Kidney (tissue), 22 donors: ENCODE data around the gene ZNF792. TPM values are rescaled to one million over a fixed set of nuclear protein-coding genes. Genes with fewer than 3 reads are reported as not detected.

Experiments used
- DNase-seq, 5 donors: peaks; one replicate each; pipeline ENCODE4 v3.0.0-alpha.2; 2013 to 2020
- FAIRE-seq: peaks from 2 replicates; lab custom pipeline; 2012; peaks lifted over from hg19 to GRCh38; lab: Jason Lieb, UNC
- H3K27ac ChIP-seq, 2 donors: one replicate each; pipeline ENCODE4 v1.7.0; 2013; ENCODE audit warnings: low read depth in 2 of 2, low read length in 2 of 2, inconsistent platforms in 1 of 2
- H3K27me3 ChIP-seq: one replicate; pipeline ENCODE4 v1.7.1; 2013; ENCODE audit warnings: low read length, inconsistent platforms; ENCODE audit not compliant: control insufficient read depth, insufficient read depth
- H3K36me3 ChIP-seq, 3 donors: one replicate each; pipeline versions ENCODE4 v1.7.0 to v1.7.1; 2013; ENCODE audit warnings: low read length in 3 of 3, control low read depth in 1 of 3, inconsistent platforms in 1 of 3; ENCODE audit not compliant: insufficient read depth in 3 of 3, control insufficient read depth in 2 of 3
- H3K4me1 ChIP-seq, 3 donors: one replicate each; pipeline versions ENCODE4 v1.7.0 to v1.7.1; 2013; ENCODE audit warnings: low read length in 3 of 3, inconsistent platforms in 1 of 3, low read depth in 1 of 3; ENCODE audit not compliant: control insufficient read depth in 2 of 3, insufficient read depth in 2 of 3
- H3K4me3 ChIP-seq, 3 donors: one replicate each; pipeline versions ENCODE4 v1.7.0 to v1.8.1; 2013; ENCODE audit warnings: low read length in 3 of 3, control low read depth in 1 of 3, inconsistent platforms in 1 of 3
- H3K9ac ChIP-seq, 3 donors: one replicate each; pipeline versions ENCODE4 v1.7.0 to v1.7.1; 2013; ENCODE audit warnings: low read length in 3 of 3, control low read depth in 1 of 3, inconsistent platforms in 1 of 3
- H3K9me3 ChIP-seq, 3 donors: one replicate each; pipeline versions ENCODE4 v1.7.0 to v1.7.1; 2013; ENCODE audit warnings: low read length in 3 of 3, control low read depth in 1 of 3, inconsistent platforms in 1 of 3; ENCODE audit not compliant: control insufficient read depth in 2 of 3, insufficient read depth in 1 of 3
- CTCF ChIP-seq: IDR thresholded peaks from 3 replicates; pipeline ENCODE4 v1.5.1; 2012; ENCODE audit warnings: mild to moderate bottlenecking, moderate library complexity, borderline replicate concordance; ENCODE audit not compliant: insufficient read depth; ENCODE audit errors: extremely low read depth
- intact Hi-C: fragments of 100-400 bp; cut with DNase I; formaldehyde crosslinking; loops from one replicate; pipeline ENCODE4 v1.11.1; 2022
- long read RNA-seq, 10 donors: library from polyadenylated mRNA in 1 of 10; unstranded in 1 of 10; transcript quantifications; one replicate each; pipeline ENCODE4 v2.0.0 and lab custom pipeline, GENCODE V29; 2021 to 2026
- polyA plus RNA-seq: library from polyadenylated mRNA; stranded (reverse); fragments of 350-450 nt; fragmentation: Illumina TruSeq; extraction: RNeasy Lipid Tissue Mini Kit (QIAGEN cat#74804); gene quantifications from one replicate; pipeline ENCODE4 v1.2.3, GENCODE V29; 2014; ENCODE audit warnings: low read depth, low replicate concordance; ENCODE audit not compliant: insufficient read depth
- total RNA-seq: library from RNA; stranded (reverse); fragmentation: NEBNext Ultra II Directional; extraction: Animal tissue kit (Norgen Biotek cat#: 25700); gene quantifications from one replicate; pipeline ENCODE4 v1.2.1, GENCODE V29; 2021
- donor health status: control.
- donor health status: control.
- donor health status: control.
- donor health status: control.
- donor health status: control.
- donor health status: DM: yes; HTN: yes; CAD: no.
- donor health status: Normal renal cell carcinoma (clear cell type).

Gene ZNF792
- 9.1 TPM for total RNA-seq
- 2.0 TPM for polyA plus RNA-seq
- long read RNA-seq, donor 1, partial matches to known transcripts: 0 of 2 reads
- long read RNA-seq, donor 1, other reads (novel, unspliced or antisense): 0 of 2 reads
- long read RNA-seq, donor 2, partial matches to known transcripts: 0 of 1 reads
- long read RNA-seq, donor 2, other reads (novel, unspliced or antisense): 0 of 1 reads
- long read RNA-seq, donor 3, partial matches to known transcripts: 0 of 1 reads
- long read RNA-seq, donor 3, other reads (novel, unspliced or antisense): 0 of 1 reads
- long read RNA-seq, donor 4, partial matches to known transcripts: 0 of 3 reads
- long read RNA-seq, donor 4, other reads (novel, unspliced or antisense): 0 of 3 reads
- long read RNA-seq, donor 5: 0 reads
- long read RNA-seq, donor 6: 0 reads
- long read RNA-seq, donor 7, partial matches to known transcripts: 0 of 2 reads
- long read RNA-seq, donor 7, other reads (novel, unspliced or antisense): 1 of 2 reads
- long read RNA-seq, donor 8, partial matches to known transcripts: 0 of 2 reads
- long read RNA-seq, donor 8, other reads (novel, unspliced or antisense): 0 of 2 reads
- long read RNA-seq, donor 9: 0 reads
- long read RNA-seq, donor 10: 0 reads

- peak within 1 kb of the TSS; percentile 37 to 78 (median 48) for H3K9ac ChIP-seq
- no peak for FAIRE-seq
- H3K4me3 ChIP-seq: peak within 1 kb of the TSS; percentile 58 to 86 (median 81)
- peaks cover 0 to 7% (median 0%) of the 10 kb centered on the region in 3 donors for H3K4me1 ChIP-seq
- H3K9me3 ChIP-seq: peaks cover 2 to 24% (median 9%) of the 10 kb centered on the region in 3 donors
- peak; percentile 82 to 90 (median 87) for DNase-seq
- intact Hi-C loops: no loop called here
- TF ChIP-seq CTCF: no peak
- H3K27me3 ChIP-seq: no peaks in the 10 kb centered on the region
- H3K36me3 ChIP-seq: peaks cover 5 to 22% (median 13%) of the 10 kb centered on the region in 3 donors
- peak within 1 kb of the TSS; percentile 9 to 41 for H3K27ac ChIP-seq
These were observed at the start of gene ZNF792 for GRCh38 chr19:34963573-34964406. Gene ZNF792 (minus strand): TSS chr19:34964229. CDS start chr19:34963662, 567 bp downstream.

DNA sequence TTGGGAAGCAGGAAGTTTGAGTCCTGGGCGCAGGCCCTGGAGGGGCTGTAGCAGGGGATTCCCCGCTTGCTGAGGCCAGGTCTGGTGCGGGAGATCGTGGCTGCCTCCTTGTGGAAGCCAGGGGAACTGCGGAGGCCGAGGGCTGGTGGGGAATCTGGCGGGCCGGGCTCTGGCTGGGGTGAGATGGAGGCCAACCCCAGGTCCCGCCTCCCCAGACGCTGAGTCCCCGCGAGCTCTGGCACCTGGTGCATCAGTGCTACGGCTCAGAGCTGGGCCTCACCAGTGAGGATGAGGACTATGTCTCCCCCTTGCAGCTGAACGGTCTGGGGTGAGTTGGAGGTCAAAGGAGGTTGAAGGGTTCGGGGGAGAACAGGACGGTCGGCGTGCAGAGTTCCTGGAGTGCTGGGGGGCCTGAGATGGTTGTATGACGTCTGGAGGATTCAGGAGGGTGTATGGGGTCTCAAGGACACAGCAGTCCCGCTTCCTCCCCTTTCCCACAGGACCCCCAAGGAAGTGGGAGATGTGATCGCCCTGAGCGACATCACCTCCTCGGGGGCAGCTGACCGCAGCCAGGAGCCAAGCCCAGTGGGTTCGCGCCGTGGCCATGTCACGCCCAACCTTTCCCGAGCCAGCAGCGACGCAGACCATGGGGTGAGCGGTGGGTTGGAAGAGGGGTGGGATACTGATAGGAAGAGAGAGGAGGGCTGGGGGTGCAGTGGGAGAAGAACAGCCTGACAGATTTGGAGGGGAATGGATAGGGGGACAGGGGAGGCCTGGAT lies 49.2 kb upstream of the ZNF792 start:
- Histone ChIP-seq H3K4me3 (no peak overlapping the region), H3K9me3 (no peaks in the 10 kb centered on the region), H3K36me3 (peaks cover 6 to 19% (median 7%) of the 10 kb centered on the region in 3 donors), H3K27ac (no peak overlapping the region), H3K4me1 (peaks cover 0 to 9% (median 0%) of the 10 kb centered on the region in 3 donors), H3K27me3 (no peaks in the 10 kb centered on the region), H3K9ac (no peak overlapping the region)
- peak; percentile 92 for TF ChIP-seq CTCF
- FAIRE-seq (no peak), DNase-seq (peak; percentile 64 to 91 (median 81))
- intact Hi-C loops: loop anchor here (5.0 kb wide), 1 partner anchor 41 kb away; no protein-coding TSS in a partner anchor
